Right lobe of liver (tissue), 6 donors: ENCODE data around the gene DLGAP4. TPM values are rescaled to one million over a fixed set of nuclear protein-coding genes. Genes with fewer than 3 reads are reported as not detected.

Experiments
- ATAC-seq, 4 donors: fragments of 200-7000 bp; cut with Tn5 transposase; one replicate each; pipeline ENCODE4 v1.9.1; 2020; ENCODE audit warnings: mild to moderate bottlenecking in 4 of 4, moderate library complexity in 4 of 4
- DNase-seq, 3 donors: peaks; one replicate each; pipeline ENCODE4 v3.0.0-alpha.2; 2020
- H3K27ac ChIP-seq, 3 donors: fragments of 200-600 bp; one replicate each; pipeline ENCODE4 v1.8.0; 2022
- H3K27me3 ChIP-seq, 2 donors: fragments of 200-600 bp; one replicate each; pipeline ENCODE4 v1.8.0; 2022
- H3K36me3 ChIP-seq, 4 donors: fragments of 200-600 bp; sonication (generic) in 1 of 4; one replicate each; pipeline versions ENCODE4 v1.5.1 to v1.8.0; 2017 to 2022; ENCODE audit warnings: control low read depth in 1 of 4
- H3K4me1 ChIP-seq, 4 donors: fragments of 200-600 bp; sonication (generic) in 1 of 4; one replicate each; pipeline versions ENCODE4 v1.5.1 to v1.8.0; 2017 to 2022; ENCODE audit warnings: control low read depth in 1 of 4
- H3K4me3 ChIP-seq, 3 donors: fragments of 200-600 bp; one replicate each; pipeline ENCODE4 v1.8.0; 2022
- H3K9me3 ChIP-seq, 4 donors: fragments of 200-600 bp; sonication (generic) in 1 of 4; one replicate each; pipeline versions ENCODE4 v1.5.1 to v1.8.0; 2017 to 2022; ENCODE audit warnings: control low read depth in 1 of 4
- POLR2A ChIP-seq: fragments of 450-650 bp; IDR thresholded peaks from one replicate; pipeline ENCODE4 v1.6.1; 2017; ENCODE audit warnings: antibody characterized with exemption, mild to moderate bottlenecking
- WGBS: methylation state at CpG from one replicate; pipeline ENCODE4 v1.1.6; 2018; ENCODE audit warnings: low coverage, low lambda C conversion rate; ENCODE audit not compliant: insufficient coverage; ENCODE audit errors: missing lambda C conversion rate; 5-methylcytosine and 5-hydroxymethylcytosine counted together
- intact Hi-C, 2 donors: fragments of 100-400 bp; cut with DNase I; formaldehyde crosslinking; loops; one replicate each; pipeline versions ENCODE4 v1.11.2 to v1.14.1; 2022
- total RNA-seq, 6 experiments: library from RNA; depleted of rRNA in 2 of 6; stranded (reverse); fragments of >200 nt in 2 of 6; fragmentation: NEBNext Ultra II Directional in 3 of 6; extraction: Animal tissue kit (Norgen Biotek cat#: 25700) in 3 of 6; gene quantifications; one replicate each; pipeline versions ENCODE4 v1.1.0 to v1.2.4, GENCODE V29; 2016 to 2023
- TF ChIP-seq, protein P1 (sequence below), 4 donors: fragments of 200-600 bp in 3 of 4; fragments of 450-650 bp in 1 of 4; IDR thresholded peaks; one replicate each; pipeline versions ENCODE4 v1.5.1 to v1.8.0; 2016 to 2022; ENCODE audit warnings: antibody characterized with exemption in 4 of 4, mild to moderate bottlenecking in 2 of 4
- donor health status: DM: no; HTN: yes; CAD: no.
- donor health status: DM: no; HTN: no; CAD: no.
- donor health status: DM: no; HTN: no; CAD: no.
- donor health status: DM: no; HTN: yes; CAD: no.
- donor health status: DM: no; HTN: yes; CAD: no.

DLGAP4 gene
- total RNA-seq, 6 experiments from 2014 or later, result 15.5 to 35.1 (median 23.2) TPM

DNA sequence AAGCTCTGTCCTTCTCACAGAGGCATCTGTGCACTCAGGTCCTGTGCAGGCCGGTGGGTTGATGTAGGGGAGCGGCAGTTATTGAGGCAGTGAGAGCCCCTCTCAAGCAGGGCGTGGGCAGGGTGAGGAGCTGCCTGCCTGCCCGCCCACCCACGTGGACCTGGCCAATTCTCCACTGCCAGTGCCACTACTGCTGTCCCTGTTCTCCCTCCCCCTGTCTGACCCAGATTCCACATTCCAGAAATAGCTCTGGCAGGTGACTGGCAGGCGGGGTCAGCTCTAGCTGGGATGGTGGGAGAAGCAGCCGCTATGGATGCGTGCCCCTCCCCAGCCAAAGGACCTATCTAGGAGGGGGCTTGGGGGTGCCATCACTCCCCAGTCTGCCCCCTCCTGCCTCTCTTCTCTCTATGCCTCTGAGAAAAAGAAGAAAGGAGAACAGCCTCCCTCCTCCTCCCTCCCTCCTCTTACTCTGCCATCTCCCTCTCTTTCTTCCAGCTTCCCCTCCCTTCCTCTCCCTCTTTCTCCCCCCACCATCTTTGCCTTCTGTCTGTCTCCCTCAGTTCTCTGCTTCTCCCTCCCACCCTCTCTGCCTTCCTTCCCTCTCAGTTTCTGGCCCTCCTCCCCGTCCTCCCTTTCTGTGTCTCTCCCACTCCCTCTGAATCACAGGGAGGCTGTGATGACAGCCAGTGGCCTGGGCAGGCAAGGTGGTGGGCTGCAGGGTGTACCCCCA lies 148.7 kb downstream of the DLGAP4 start:
- Histone ChIP-seq H3K9me3 (no peaks in the 10 kb centered on the region), H3K27ac (no peak overlapping the region), H3K36me3 (no peaks in the 10 kb centered on the region), H3K27me3 (no peaks in the 10 kb centered on the region), H3K4me1 (peaks cover 0 to 5% (median 2%) of the 10 kb centered on the region in 4 donors), H3K4me3 (no peak overlapping the region)
- peak in 2 of 3 donors; percentile 47 to 57 for DNase-seq
- 12% methylated on average over 3 of the region's 9 CpGs for WGBS
- no peak for TF ChIP-seq POLR2A
- TF ChIP-seq, protein P1, sequence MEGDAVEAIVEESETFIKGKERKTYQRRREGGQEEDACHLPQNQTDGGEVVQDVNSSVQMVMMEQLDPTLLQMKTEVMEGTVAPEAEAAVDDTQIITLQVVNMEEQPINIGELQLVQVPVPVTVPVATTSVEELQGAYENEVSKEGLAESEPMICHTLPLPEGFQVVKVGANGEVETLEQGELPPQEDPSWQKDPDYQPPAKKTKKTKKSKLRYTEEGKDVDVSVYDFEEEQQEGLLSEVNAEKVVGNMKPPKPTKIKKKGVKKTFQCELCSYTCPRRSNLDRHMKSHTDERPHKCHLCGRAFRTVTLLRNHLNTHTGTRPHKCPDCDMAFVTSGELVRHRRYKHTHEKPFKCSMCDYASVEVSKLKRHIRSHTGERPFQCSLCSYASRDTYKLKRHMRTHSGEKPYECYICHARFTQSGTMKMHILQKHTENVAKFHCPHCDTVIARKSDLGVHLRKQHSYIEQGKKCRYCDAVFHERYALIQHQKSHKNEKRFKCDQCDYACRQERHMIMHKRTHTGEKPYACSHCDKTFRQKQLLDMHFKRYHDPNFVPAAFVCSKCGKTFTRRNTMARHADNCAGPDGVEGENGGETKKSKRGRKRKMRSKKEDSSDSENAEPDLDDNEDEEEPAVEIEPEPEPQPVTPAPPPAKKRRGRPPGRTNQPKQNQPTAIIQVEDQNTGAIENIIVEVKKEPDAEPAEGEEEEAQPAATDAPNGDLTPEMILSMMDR (IDR thresholded peaks at IDR 0.05), result no peak
- intact Hi-C loops, result no loop called here
- ATAC-seq, result peak; percentile 75 to 84 (median 81)

DNA sequence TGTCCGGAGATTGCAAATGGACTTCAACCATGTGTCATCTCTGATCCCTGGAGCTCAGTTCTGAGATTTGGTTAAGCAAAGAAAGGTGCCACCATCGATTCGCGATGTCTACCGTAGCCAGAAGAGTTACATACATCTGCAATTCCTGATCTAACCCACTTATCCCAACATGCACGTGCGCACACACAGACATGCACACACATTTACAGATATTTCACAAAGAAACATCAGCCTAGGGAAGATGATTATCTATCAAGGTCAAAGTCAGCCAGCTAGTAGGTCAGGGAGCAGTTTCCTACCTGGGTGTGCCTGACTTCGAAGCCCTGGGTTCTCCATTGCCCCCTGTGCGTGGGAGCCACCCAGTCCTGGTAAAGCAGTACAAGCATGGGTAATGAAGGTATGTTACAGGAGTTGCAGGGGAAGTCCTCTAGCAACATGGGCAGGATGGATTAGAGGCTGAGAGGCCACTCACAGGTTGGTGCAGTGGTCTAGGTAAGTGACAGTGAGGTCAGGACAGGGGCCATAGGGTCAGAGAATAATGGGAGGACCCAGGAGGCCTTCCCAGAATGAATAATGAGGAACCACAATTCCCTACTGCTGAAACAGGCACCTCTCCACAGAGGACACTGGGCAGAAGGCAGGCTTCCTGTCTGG lies 150.0 kb downstream of the DLGAP4 start:
- Histone ChIP-seq H3K27ac (no peak overlapping the region), H3K4me3 (no peak overlapping the region), H3K9me3 (no peaks in the 10 kb centered on the region), H3K27me3 (no peaks in the 10 kb centered on the region), H3K4me1 (peaks cover 0 to 5% (median 2%) of the 10 kb centered on the region in 4 donors), H3K36me3 (no peaks in the 10 kb centered on the region)
- TF ChIP-seq POLR2A, result no peak
- TF ChIP-seq, protein P1 (IDR thresholded peaks at IDR 0.05), result no peak
- 73% methylated on average over 9 of the region's 9 CpGs for WGBS
- DNase-seq (no peak), ATAC-seq (no peak)
- intact Hi-C loops, result no loop called here

DNA sequence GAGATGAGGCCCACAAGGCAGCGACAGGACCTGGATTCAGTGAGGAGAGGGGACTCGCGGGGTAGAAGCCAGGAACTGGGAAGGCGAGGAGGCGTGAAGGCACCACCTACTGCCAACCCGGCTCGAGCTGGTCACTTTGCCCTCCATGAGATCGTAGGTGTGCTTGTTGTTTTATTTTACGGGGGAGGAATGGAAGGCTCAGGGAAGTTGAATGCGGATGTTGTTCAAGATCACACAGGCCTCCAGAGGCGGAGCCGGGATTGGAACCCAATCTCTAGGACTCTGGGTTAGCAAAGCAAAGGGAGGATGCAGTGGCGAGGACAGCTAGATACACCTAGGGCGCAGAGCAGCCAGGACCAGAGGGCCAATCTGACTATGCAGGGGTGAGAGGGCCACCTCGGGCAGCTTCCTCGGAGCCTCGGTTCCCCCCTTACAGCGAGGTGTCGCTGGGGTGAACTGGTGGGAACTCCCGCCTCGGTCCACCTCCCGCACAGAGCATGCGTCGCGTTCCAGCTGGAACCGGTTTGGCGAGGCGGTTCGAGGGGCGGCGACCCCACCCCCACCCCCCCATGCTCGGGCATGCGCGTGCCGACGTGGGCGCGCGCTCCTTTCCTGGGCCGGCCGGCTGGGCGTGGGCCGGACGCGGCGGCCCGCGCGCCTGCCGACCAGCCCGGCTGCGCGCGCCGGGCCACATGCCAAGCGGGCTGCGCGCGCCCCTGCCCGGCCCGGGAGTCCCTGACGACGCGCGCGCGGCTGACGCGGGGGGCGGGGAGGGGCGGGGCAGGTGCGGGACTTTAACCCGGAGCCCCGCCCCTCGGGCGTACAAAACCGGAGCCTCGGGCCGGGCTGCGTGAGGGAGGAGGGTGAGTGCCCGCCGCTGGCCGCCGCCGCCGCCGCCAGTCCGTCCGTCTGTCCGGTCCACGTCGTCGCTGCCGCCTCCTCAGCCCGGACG lies 154.8 kb downstream of the DLGAP4 start:
- Histone ChIP-seq H3K36me3 (no peaks in the 10 kb centered on the region), H3K9me3 (no peaks in the 10 kb centered on the region), H3K4me3 (peak overlapping the region; percentile 67 to 87 (median 73)), H3K4me1 (peaks cover 0 to 23% (median 0%) of the 10 kb centered on the region in 4 donors), H3K27me3 (no peaks in the 10 kb centered on the region), H3K27ac (peak overlapping the region; percentile 87 to 92 (median 91))
- TF ChIP-seq POLR2A, result peak; percentile 97
- TF ChIP-seq, protein P1 (IDR thresholded peaks at IDR 0.05), result peak in 2 of 4 donors; percentile 6 to 8
- WGBS, result 56% methylated on average over 11 of the region's 96 CpGs
- ATAC-seq (peak; percentile 76 to 83 (median 82)), DNase-seq (peak; percentile 94 to 96 (median 95))
- intact Hi-C loops, result no loop called here
